ENCODE measurements around the gene SIL1. TPM values are rescaled to one million over a fixed set of nuclear protein-coding genes. Genes with fewer than 3 reads are reported as not detected.

Gene SIL1
- total RNA-seq, 1 experiment from 2014 or later, result 114 TPM

GRCh38 chr5:138900281-138900965 is 297.7 kb downstream of the SIL1 start:
- Mint-ChIP-seq H3K27me3 (ENCODE audit: insufficient read depth, unreplicated experiment) (no peaks in the 10 kb centered on the region), H3K4me3 (ENCODE audit: unreplicated experiment) (no peak overlapping the region), H3K4me1 (ENCODE audit: insufficient read depth, unreplicated experiment) (peaks cover 27% of the 10 kb centered on the region), H3K27ac (ENCODE audit: low read depth, unreplicated experiment) (peak overlapping the region; percentile 26), H3K36me3 (ENCODE audit: insufficient read depth, unreplicated experiment) (peaks cover 83% of the 10 kb centered on the region), H3K9me3 (ENCODE audit: unreplicated experiment) (no peaks in the 10 kb centered on the region)
- no peak for TF ChIP-seq CTCF (IDR thresholded peaks at IDR 0.05; ENCODE audit: unreplicated experiment)
- POLR2A ChIA-PET, result no interaction called here
- no TSS peak for BruUV-seq (replicated peaks)
- DNase-seq (ENCODE audit: unreplicated experiment), result peak; percentile 70
- CTCF ChIA-PET, result interaction anchor here (0.5 to 1.1 kb wide), 2 partner anchors 16 to 257 kb away, joined by 3 to 7 read pairs; no protein-coding TSS in a partner anchor
- intact Hi-C loops (cut with micrococcal nuclease), result no loop called here

GRCh38 chr5:138898742-138899141 is 299.4 kb downstream of the SIL1 start:
- H3K9me3 Mint-ChIP-seq (ENCODE audit: unreplicated experiment), result no peaks in the 10 kb centered on the region
- CTCF ChIA-PET, result no interaction called here

GRCh38 chr5:138898299-138898698 is 299.9 kb downstream of the SIL1 start:
- intact Hi-C loops (cut with micrococcal nuclease), result no loop called here
- ChIA-PET POLR2A (interaction anchor here (1.1 to 1.2 kb wide), 2 partner anchors 17 to 50 kb away, joined by 3 to 4 read pairs; no protein-coding TSS in a partner anchor), CTCF (no interaction called here)
- Mint-ChIP-seq H3K4me1 (ENCODE audit: insufficient read depth, unreplicated experiment) (peaks cover 35% of the 10 kb centered on the region), H3K27me3 (ENCODE audit: insufficient read depth, unreplicated experiment) (no peaks in the 10 kb centered on the region), H3K9me3 (ENCODE audit: unreplicated experiment) (no peaks in the 10 kb centered on the region), H3K36me3 (ENCODE audit: insufficient read depth, unreplicated experiment) (peaks cover 80% of the 10 kb centered on the region), H3K27ac (ENCODE audit: low read depth, unreplicated experiment) (no peak overlapping the region), H3K4me3 (ENCODE audit: unreplicated experiment) (no peak overlapping the region)
- TF ChIP-seq CTCF (IDR thresholded peaks at IDR 0.05; ENCODE audit: unreplicated experiment), result no peak
- DNase-seq (ENCODE audit: unreplicated experiment), result no peak
- no TSS peak for BruUV-seq (replicated peaks)

More at GRCh38 chr5:138898742-138899141, 299.4 kb downstream of the SIL1 start:
- H3K4me3 Mint-ChIP-seq (ENCODE audit: unreplicated experiment), result no peak overlapping the region
- no TSS peak for BruUV-seq (replicated peaks)
- no peaks in the 10 kb centered on the region for H3K27me3 Mint-ChIP-seq (ENCODE audit: insufficient read depth, unreplicated experiment)
- POLR2A ChIA-PET, result no interaction called here
- TF ChIP-seq CTCF (IDR thresholded peaks at IDR 0.05; ENCODE audit: unreplicated experiment), result no peak
- H3K4me1 Mint-ChIP-seq (ENCODE audit: insufficient read depth, unreplicated experiment), result peaks cover 35% of the 10 kb centered on the region
- DNase-seq (ENCODE audit: unreplicated experiment), result no peak
- intact Hi-C loops (cut with micrococcal nuclease), result no loop called here
- peaks cover 80% of the 10 kb centered on the region for H3K36me3 Mint-ChIP-seq (ENCODE audit: insufficient read depth, unreplicated experiment)
- no peak overlapping the region for H3K27ac Mint-ChIP-seq (ENCODE audit: low read depth, unreplicated experiment)

Other genes with a start within 250 kb of the SIL1 start
- gene MATR3, start 95.4 kb upstream of the SIL1 start, total RNA-seq (2022), result 152 and 159 TPM in 2 replicates
- gene PAIP2, start 143.5 kb upstream of the SIL1 start, total RNA-seq (2022), result 104 and 108 TPM in 2 replicates
- not detected in 2 replicates for gene SLC23A1, start 184.9 kb upstream of the SIL1 start, total RNA-seq (2022)
- not detected in 2 replicates for gene MZB1, start 191.5 kb upstream of the SIL1 start, total RNA-seq (2022)
- gene PROB1, start 196.7 kb upstream of the SIL1 start, total RNA-seq (2022), result 2.3 and 3.1 TPM in 2 replicates
- gene SPATA24, start 205.7 kb upstream of the SIL1 start, total RNA-seq (2022), result 9.8 and 11.6 TPM in 2 replicates
- 14.1 and 15.1 TPM in 2 replicates for gene DNAJC18, start 241.2 kb upstream of the SIL1 start, total RNA-seq (2022)

All from MCF 10A (cell line).